HG02981 (cell line): ENCODE measurements around the gene OR2A25.

ENCODE experiments used
- ATAC-seq: cut with Tn5 transposase; IDR thresholded peaks from one replicate; pipeline ENCODE4 v1.9.1; 2021; ENCODE audit warnings: mild to moderate bottlenecking, moderate library complexity; ENCODE audit not compliant: unreplicated experiment

OR2A25 gene

DNA sequence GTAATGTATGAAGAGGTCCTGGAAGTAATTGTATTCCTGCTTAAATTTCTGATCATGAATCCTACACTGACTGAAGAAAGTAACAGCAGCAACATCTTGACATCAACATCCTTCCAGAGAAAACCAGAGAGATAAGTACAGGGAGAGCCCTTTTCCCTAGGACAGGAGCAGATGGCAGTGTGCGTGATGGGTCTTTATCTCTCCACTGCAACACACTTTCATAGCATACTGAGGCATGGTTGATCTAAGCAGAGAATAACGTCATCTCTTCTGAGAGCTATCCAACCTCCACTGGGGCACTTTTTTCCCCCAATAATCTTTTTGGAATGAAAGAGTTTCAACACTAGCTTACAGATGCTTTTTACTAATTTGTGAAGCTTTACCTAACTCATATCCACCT lies 342 bp downstream of the OR2A25 start:
- no peak for ATAC-seq

DNA sequence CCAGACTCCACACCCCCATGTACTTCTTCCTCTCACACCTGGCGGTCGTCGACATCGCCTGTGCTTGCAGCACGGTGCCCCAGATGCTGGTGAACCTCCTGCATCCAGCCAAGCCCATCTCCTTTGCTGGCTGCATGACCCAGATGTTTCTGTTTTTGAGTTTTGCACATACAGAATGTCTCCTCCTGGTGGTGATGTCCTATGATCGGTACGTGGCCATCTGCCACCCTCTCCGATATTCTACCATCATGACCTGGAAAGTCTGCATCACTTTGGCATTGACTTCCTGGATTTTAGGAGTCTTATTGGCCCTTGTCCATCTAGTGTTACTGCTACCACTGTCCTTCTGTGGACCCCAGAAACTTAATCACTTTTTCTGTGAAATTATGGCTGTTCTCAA lies 4.8 kb downstream of the OR2A25 start:
- no peak for ATAC-seq

DNA sequence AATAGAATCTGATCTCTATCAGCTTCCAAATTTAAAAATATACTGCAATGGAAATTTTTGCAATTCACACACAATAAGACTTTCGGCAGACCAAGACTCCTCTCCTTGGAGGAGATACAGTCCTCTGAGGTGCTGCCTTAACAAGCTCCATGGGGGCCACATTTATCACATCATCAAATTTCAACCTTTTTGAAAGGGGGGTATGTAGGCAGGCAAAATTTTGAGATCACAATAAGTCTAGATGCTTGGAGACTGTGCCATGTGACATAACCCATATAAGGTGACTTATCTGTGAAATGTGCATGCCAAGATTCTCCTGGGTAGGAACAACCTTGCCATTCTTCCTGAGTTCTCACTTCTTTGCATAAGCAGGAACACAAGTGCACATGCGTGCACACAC lies 16.4 kb downstream of the OR2A25 start, which contains the start of gene OR2A12:
TSS of gene OR2A12 (plus strand) at position 301 of the 400 bp plus-strand sequence. CDS start 8,830 bp downstream, outside the sequence.
- ATAC-seq: no peak

DNA sequence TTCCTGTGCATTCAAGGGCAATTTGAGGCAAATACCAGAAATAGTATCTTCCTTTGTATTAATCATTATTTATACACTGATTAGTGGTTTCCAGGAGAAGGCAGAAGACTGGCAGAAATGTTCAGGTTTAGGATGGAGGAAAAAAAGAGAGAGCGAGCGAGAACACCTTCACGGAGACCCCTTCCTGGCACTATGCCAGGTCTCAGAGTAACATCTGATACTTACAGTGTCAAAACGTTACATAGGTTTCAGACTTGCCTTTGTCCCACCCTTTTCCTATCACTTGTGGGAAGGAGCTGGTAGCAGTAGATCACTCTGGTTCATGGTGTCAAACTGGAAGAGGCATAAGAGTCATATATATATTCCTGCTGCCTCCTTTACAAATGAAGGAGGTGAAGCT lies 17.1 kb downstream of the OR2A25 start:
- ATAC-seq: no peak

DNA sequence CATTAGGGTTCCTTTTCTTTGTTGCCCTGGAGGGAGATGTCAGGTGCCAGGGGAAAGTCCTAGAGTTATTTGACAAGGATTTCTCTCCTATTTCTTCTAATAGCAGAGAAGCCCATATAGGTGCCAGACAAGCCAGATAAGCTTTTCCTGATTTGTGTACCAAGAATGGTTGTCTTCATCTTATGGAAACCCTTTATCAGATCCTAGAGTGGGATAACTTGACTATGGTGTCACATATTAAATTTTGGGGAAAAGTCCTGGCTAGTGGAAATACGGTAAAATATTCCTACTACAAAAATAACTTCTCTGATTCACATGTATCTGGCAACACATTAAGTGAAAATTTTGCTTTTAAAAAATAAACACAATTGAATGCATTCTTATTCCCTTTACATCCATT lies 17.6 kb downstream of the OR2A25 start:
- ATAC-seq: no peak

DNA sequence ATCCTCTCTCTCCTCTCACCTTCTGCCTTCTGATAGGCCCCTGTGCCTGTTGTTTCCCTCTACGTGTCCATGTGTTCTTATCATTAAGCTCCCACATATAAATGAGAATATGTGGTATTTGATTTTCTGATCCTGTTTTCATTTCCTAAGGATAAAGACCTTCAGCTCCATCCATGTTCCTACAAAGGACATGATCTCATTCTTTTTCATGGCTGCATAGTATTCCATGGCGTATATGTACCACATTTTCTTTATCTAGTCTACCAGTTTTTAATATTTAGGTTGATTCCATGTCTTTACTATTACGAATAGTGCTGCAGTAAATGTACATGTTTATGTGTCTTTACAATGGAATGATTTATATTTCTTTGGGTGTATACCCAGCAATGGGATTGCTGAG lies 21.1 kb downstream of the OR2A25 start:
- no peak for ATAC-seq

DNA sequence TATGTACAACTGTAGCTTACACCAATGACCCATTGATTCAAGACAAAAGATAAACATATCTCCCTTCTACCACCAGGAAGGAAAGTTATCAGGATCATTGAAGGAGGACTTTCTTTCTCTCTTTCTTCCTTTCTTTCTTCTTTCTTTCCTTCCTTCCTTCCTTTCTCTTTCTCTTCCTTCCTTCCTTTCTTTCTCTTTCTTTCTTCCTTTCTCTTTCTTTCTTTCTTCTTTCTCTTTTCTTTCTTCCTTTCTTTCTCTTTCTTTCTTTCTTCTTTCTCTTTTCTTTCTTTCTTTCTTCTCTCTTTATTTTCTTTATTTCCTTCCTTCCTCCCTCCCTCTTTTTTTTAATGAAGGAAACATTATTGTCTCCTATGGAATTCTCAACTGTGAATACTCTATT lies 29.2 kb downstream of the OR2A25 start:
- ATAC-seq: no peak

DNA sequence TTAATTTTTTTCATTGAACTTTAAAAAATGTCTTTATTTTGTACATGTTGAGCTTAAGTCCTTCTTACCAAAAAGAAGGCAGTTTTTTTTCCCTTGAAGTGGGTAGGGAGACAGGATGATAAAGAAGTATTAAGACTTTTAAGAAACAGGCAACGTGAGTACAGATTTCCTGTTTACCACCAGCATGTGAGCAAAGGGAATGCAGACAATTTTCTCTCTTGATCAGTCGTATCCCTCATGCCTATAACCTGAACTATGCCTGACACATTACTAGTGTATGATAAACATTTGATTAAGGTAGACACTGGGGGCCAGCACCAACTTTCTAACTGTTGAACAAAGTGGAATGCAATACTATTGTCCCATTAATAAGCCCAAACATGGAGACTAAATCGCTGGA lies 31.0 kb downstream of the OR2A25 start:
- ATAC-seq: no peak

DNA sequence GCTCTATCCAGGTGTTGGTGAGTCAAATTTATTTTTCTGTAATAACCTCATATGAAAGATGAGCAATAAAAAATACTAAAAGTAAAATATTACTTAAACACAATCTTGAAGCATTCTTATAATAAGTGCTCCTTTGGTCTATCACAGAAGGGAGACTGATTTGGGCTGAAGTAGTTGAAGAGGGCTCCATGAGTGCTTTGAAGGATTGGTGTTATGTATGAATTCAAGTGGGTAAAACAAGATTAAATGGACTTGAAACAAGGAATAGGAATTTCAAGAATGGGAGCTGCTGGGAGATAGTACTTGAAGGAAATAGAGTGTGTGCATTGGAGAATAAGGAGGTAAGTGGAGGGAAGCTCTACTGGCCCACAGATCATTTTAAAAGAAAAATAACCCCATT lies 32.4 kb downstream of the OR2A25 start:
- ATAC-seq: no peak

DNA sequence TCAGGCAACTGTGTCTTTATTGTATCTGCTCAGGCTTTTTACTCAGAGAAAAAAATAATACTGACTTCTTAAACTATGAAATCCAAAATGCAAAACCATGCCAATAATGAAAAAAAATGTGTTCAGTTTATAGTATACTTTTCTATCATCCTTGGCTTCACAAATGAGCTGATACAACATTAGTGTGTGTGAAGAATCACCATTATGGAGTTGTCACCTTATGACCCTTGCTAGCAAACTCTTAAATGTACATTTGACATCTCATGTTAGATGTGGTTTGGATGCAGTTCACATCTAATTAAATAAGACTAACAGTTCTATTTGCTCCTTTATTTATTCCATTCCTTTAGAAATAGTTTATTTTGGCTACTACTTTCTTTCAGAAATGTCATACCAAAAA lies 35.6 kb downstream of the OR2A25 start:
- ATAC-seq: no peak

DNA sequence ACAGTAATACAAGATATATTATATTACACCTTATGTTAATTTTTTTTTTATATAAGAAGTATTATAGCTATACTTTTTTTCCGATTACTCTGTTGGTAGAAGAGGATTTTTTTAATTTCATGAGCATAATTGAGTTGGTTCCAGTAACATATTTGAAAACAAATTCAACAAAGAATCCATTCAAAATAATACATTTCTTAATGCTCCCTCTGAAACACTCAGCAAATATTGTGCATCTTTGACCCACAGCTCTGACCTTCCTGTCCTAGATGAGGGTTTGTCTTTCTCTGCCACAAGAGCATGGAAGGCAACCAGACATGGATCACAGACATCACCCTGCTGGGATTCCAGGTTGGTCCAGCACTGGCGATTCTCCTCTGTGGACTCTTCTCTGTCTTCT lies 39.7 kb downstream of the OR2A25 start, which contains the start of gene OR2A2:
TSS of gene OR2A2 (plus strand) at position 301 of the 400 bp plus-strand sequence. CDS start at position 301, 0 bp downstream.
- ATAC-seq: no peak

DNA sequence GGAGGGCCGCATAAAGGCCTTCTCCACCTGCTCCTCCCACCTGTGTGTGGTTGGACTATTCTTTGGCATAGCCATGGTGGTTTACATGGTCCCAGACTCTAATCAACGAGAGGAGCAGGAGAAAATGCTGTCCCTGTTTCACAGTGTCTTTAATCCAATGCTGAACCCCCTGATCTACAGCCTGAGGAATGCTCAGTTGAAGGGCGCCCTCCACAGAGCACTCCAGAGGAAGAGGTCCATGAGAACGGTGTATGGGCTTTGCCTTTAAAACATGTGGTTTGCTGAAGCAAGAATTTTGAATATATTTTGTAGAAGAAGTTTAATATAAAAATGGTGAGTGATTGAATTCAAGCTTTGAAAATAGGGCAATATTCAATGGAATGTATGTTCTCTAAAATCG lies 40.7 kb downstream of the OR2A25 start:
- no peak for ATAC-seq

DNA sequence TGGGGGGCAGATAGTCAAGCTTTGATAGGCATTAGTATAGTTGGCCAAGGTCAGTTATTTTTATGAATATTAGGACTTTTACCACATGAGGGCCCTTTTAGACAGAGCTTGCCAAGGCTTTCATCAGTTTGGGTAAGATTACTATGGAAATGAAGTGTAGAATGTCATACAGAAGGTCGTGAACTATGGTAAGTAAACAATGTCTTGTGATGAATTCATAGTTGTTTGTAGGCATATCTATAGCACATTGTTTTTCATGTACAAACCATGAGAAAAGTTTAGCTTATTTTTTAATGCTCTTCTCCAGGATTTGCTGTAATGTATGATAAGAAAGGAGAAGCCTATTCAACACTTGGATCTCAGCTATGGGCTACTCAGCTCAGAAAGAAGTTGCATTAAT lies 44.0 kb downstream of the OR2A25 start:
- no peak for ATAC-seq

DNA sequence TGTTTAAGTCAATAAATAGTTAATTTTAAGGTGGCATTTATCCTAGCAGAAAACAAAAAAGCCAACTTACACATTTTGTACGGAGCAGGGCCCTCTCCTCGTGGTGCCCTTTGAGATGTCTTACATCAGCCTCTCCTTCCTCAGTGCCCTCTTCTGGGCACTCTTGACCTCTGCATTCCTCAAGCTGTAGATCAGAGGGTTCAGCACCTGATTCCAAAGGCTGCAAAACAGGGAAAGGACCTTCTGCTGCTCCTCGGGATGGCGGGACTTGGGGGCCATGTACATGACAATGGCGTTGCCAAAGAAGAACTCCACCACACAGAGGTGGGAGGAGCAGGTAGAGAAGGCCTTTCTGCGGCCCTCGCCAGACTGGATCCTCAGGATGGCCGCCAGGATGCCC lies 48.7 kb downstream of the OR2A25 start:
- no peak for ATAC-seq

DNA sequence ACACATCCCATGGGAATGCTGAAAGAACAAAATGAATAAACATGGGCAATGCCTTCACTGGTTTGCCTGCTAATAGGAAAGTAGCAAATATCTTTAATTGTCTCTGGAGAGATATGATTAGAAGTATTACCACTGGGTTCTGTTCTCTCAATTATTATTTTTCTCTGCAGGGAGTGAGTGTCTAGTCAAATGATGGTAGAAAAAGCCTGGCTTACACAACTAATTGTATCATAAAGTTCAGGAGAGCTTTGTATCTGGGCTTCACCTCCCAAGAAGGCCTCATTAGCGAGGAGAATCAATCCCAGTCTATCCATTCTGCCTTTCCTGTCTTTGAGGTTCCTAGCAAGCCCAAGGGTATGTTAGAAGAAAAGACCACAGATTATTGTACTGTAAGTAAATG lies 53.3 kb downstream of the OR2A25 start, which contains the start of gene OR2A14:
TSS of gene OR2A14 (plus strand) at position 301 of the 400 bp plus-strand sequence. CDS start 5,937 bp downstream, outside the sequence.
- ATAC-seq: no peak
